Neural progenitor cell (in vitro differentiated cells): Measurements from ENCODE around the gene BCL7C. TPM values are rescaled to one million over a fixed set of nuclear protein-coding genes. Genes with fewer than 3 reads are reported as not detected.

ENCODE experiments used
- DNase-seq: peaks from one replicate; pipeline ENCODE4 v3.0.0-alpha.2; 2016; ENCODE audit warnings: low spot score
- H2AFZ ChIP-seq: fragments of 200-600 bp; sonication (generic); replicated peaks from 2 replicates; pipeline ENCODE4 v1.6.1; 2016; ENCODE audit warnings: antibody characterized with exemption
- H3F3A ChIP-seq: fragments of 200-600 bp; sonication (generic); 2 replicates; pipeline ENCODE4 v1.6.1; 2016; ENCODE audit warnings: antibody characterized with exemption, low read depth
- H3K27ac ChIP-seq: fragments of 200-600 bp; sonication (generic); 2 replicates; pipeline ENCODE4 v1.5.1; 2016; ENCODE audit warnings: mild to moderate bottlenecking
- H3K27me3 ChIP-seq: fragments of 200-600 bp; sonication (generic); 2 replicates; pipeline ENCODE4 v1.6.1; 2016; ENCODE audit warnings: mild to moderate bottlenecking, moderate library complexity
- H3K36me3 ChIP-seq: fragments of 200-600 bp; sonication (generic); 2 replicates; pipeline ENCODE4 v1.5.1; 2016
- H3K4me1 ChIP-seq: fragments of 200-600 bp; sonication (generic); 2 replicates; pipeline ENCODE4 v1.6.1; 2016; ENCODE audit warnings: mixed run types
- H3K4me2 ChIP-seq: fragments of 200-600 bp; sonication (generic); 2 replicates; pipeline ENCODE4 v1.6.1; 2016
- H3K4me3 ChIP-seq: fragments of 200-600 bp; sonication (generic); 2 replicates; pipeline ENCODE4 v1.5.1; 2016
- H3K79me2 ChIP-seq: fragments of 200-600 bp; sonication (generic); 2 replicates; pipeline ENCODE4 v1.6.1; 2016; ENCODE audit warnings: low read depth
- H3K9ac ChIP-seq: fragments of 200-600 bp; sonication (generic); 2 replicates; pipeline ENCODE4 v1.6.1; 2016
- H3K9me3 ChIP-seq: fragments of 200-600 bp; sonication (generic); 2 replicates; pipeline ENCODE4 v1.5.1; 2016; ENCODE audit warnings: low read depth
- H4K20me1 ChIP-seq: fragments of 200-600 bp; sonication (generic); 2 replicates; pipeline ENCODE4 v1.6.1; 2016; ENCODE audit warnings: low read depth
- H3K27ac Mint-ChIP-seq: 3 replicates; pipeline ENCODE4 v1.8.0; 2021; ENCODE audit warnings: mixed read lengths
- H3K27me3 Mint-ChIP-seq: 2 replicates; pipeline ENCODE4 v1.8.0; 2022; ENCODE audit warnings: low read depth, mild to moderate bottlenecking, inconsistent platforms, moderate library complexity, mixed read lengths; ENCODE audit not compliant: insufficient read depth
- H3K36me3 Mint-ChIP-seq: 3 replicates; pipeline ENCODE4 v1.8.0; 2021; ENCODE audit warnings: mixed read lengths
- H3K4me1 Mint-ChIP-seq: 3 replicates; pipeline ENCODE4 v1.8.0; 2021; ENCODE audit warnings: mixed read lengths
- H3K4me3 Mint-ChIP-seq: 3 replicates; pipeline ENCODE4 v1.8.0; 2021; ENCODE audit warnings: mild to moderate bottlenecking, moderate library complexity, mixed read lengths
- H3K9me3 Mint-ChIP-seq: 3 replicates; pipeline ENCODE4 v1.8.0; 2020; ENCODE audit warnings: mixed read lengths
- EZH2 ChIP-seq: fragments of 200-600 bp; sonication (generic); IDR thresholded peaks from 2 replicates; pipeline ENCODE4 v1.6.1; 2017; ENCODE audit warnings: antibody characterized with exemption, mild to moderate bottlenecking, moderate library complexity
- EZH2phosphoT487 ChIP-seq: fragments of 200-600 bp; sonication (generic); IDR thresholded peaks from 2 replicates; pipeline ENCODE4 v1.6.1; 2017; ENCODE audit warnings: antibody characterized with exemption
- total RNA-seq: library from RNA; depleted of rRNA; stranded (reverse); fragments of >200 nt; gene quantifications from 2 replicates; pipeline ENCODE4 v1.2.3, GENCODE V29; 2015; ENCODE audit warnings: low replicate concordance
- TF ChIP-seq, protein P1 (sequence below): fragments of 200-600 bp; sonication (generic); IDR thresholded peaks from 2 replicates; pipeline ENCODE4 v1.5.1; 2017; ENCODE audit warnings: antibody characterized with exemption, mild to moderate bottlenecking

The BCL7C gene
- total RNA-seq, 1 donor from 2014 or later = 18.3 TPM

GRCh38 chr16:30930160-30930571 lies 36.3 kb upstream of the BCL7C start:
- H3K27me3 Mint-ChIP-seq = peaks cover 5% of the 10 kb centered on the region
- H3K27ac ChIP-seq = no peak overlapping the region

GRCh38 chr16:30929167-30929566 lies 35.3 kb upstream of the BCL7C start:
- Mint-ChIP-seq H3K36me3 (peaks cover 10% of the 10 kb centered on the region), H3K27ac (no peak overlapping the region), H3K4me1 (peaks cover 21% of the 10 kb centered on the region), H3K27me3 (peaks cover 7% of the 10 kb centered on the region), H3K4me3 (no peak overlapping the region), H3K9me3 (no peaks in the 10 kb centered on the region)
- DNase-seq = no peak
- H3K4me1 ChIP-seq = no peaks in the 10 kb centered on the region
- peaks cover 36% of the 10 kb centered on the region for H4K20me1 ChIP-seq
- H3K4me2 ChIP-seq = no peak overlapping the region
- no peak for TF ChIP-seq EZH2
- TF ChIP-seq, protein P1, sequence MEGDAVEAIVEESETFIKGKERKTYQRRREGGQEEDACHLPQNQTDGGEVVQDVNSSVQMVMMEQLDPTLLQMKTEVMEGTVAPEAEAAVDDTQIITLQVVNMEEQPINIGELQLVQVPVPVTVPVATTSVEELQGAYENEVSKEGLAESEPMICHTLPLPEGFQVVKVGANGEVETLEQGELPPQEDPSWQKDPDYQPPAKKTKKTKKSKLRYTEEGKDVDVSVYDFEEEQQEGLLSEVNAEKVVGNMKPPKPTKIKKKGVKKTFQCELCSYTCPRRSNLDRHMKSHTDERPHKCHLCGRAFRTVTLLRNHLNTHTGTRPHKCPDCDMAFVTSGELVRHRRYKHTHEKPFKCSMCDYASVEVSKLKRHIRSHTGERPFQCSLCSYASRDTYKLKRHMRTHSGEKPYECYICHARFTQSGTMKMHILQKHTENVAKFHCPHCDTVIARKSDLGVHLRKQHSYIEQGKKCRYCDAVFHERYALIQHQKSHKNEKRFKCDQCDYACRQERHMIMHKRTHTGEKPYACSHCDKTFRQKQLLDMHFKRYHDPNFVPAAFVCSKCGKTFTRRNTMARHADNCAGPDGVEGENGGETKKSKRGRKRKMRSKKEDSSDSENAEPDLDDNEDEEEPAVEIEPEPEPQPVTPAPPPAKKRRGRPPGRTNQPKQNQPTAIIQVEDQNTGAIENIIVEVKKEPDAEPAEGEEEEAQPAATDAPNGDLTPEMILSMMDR = no peak
- no peak for TF ChIP-seq EZH2phosphoT487
- H3K79me2 ChIP-seq = peaks cover 22% of the 10 kb centered on the region
- H3K9me3 ChIP-seq = no peaks in the 10 kb centered on the region
- no peaks in the 10 kb centered on the region for H3K36me3 ChIP-seq
- H3K27ac ChIP-seq = no peak overlapping the region
- H3F3A ChIP-seq = peaks cover 9% of the 10 kb centered on the region
- no peak overlapping the region for H3K9ac ChIP-seq
- H2AFZ ChIP-seq = no peak overlapping the region
- H3K4me3 ChIP-seq = no peak overlapping the region
- no peaks in the 10 kb centered on the region for H3K27me3 ChIP-seq

More at GRCh38 chr16:30930160-30930571, 36.3 kb upstream of the BCL7C start:
- H3K9me3 Mint-ChIP-seq = no peaks in the 10 kb centered on the region
- no peak overlapping the region for H3K4me3 ChIP-seq
- H3K4me1 Mint-ChIP-seq = peaks cover 15% of the 10 kb centered on the region
- peaks cover 36% of the 10 kb centered on the region for H4K20me1 ChIP-seq
- H3K9me3 ChIP-seq = no peaks in the 10 kb centered on the region
- no peak overlapping the region for H3K27ac Mint-ChIP-seq
- H3K27me3 ChIP-seq = no peaks in the 10 kb centered on the region
- H3K36me3 Mint-ChIP-seq = peaks cover 13% of the 10 kb centered on the region
- no peak for TF ChIP-seq EZH2phosphoT487
- TF ChIP-seq, protein P1 = no peak
- TF ChIP-seq EZH2 = no peak
- H3K36me3 ChIP-seq = no peaks in the 10 kb centered on the region
- H3K4me2 ChIP-seq = no peak overlapping the region
- H3K4me1 ChIP-seq = no peaks in the 10 kb centered on the region
- H3K79me2 ChIP-seq = peaks cover 12% of the 10 kb centered on the region
- H3K9ac ChIP-seq = no peak overlapping the region
- no peak for DNase-seq
- H3F3A ChIP-seq = peaks cover 10% of the 10 kb centered on the region
- no peak overlapping the region for H2AFZ ChIP-seq
- H3K4me3 Mint-ChIP-seq = no peak overlapping the region

DNA sequence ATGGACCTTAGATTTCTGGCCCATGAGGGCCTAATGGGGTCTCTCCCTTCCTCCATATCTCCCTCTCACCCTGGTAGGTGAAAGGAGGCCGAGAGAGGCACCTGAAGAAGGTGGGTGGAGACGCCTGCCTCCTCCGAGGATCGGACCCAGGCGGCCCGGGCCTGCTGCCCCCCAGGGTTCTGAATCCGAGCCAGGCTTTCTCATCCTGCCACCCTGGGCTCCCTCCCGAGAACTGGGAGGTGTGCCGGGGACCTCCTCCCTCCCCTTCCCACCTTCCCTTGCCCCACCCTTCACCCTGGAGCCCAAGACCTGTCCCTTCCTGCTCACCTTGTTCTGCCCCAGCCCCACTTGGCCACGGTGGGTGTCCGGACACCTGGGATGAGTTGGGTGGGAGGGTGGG lies 34.5 kb upstream of the BCL7C start:
- H3K4me1 ChIP-seq = no peaks in the 10 kb centered on the region
- H3K27ac ChIP-seq = no peak overlapping the region
- H3K79me2 ChIP-seq = peaks cover 28% of the 10 kb centered on the region
- no peaks in the 10 kb centered on the region for H3K9me3 ChIP-seq
- H3K27ac Mint-ChIP-seq = no peak overlapping the region
- H3K36me3 ChIP-seq = no peaks in the 10 kb centered on the region
- H3K27me3 Mint-ChIP-seq = peaks cover 7% of the 10 kb centered on the region
- no peak overlapping the region for H2AFZ ChIP-seq
- peaks cover 10% of the 10 kb centered on the region for H3K36me3 Mint-ChIP-seq
- no peaks in the 10 kb centered on the region for H3K9me3 Mint-ChIP-seq
- H3K4me3 ChIP-seq = no peak overlapping the region
- H3F3A ChIP-seq = peaks cover 5% of the 10 kb centered on the region
- no peak overlapping the region for H3K4me3 Mint-ChIP-seq
- no peak overlapping the region for H3K9ac ChIP-seq
- H3K4me2 ChIP-seq = no peak overlapping the region
- TF ChIP-seq, protein P1 = no peak
- TF ChIP-seq EZH2 = no peak
- TF ChIP-seq EZH2phosphoT487 = no peak
- no peaks in the 10 kb centered on the region for H3K27me3 ChIP-seq
- peaks cover 21% of the 10 kb centered on the region for H3K4me1 Mint-ChIP-seq
- DNase-seq = no peak
- peaks cover 36% of the 10 kb centered on the region for H4K20me1 ChIP-seq
